HCT116 (cell line): ENCODE results near the gene GBGT1.

Source experiments
- CEBPB ChIP-seq: IDR thresholded peaks from 2 replicates; pipeline ENCODE4 v1.6.1; 2012; ENCODE audit warnings: low read depth
- EZH2 ChIP-seq: fragments of 200-600 bp; sonication (generic); IDR thresholded peaks from 2 replicates; pipeline ENCODE4 v1.6.1; 2017; ENCODE audit warnings: antibody characterized with exemption, mixed run types
- POLR2A ChIP-seq: IDR thresholded peaks from 2 replicates; pipeline ENCODE4 v1.7.0; 2011; ENCODE audit warnings: borderline replicate concordance; ENCODE audit not compliant: insufficient read depth, insufficient read length; ENCODE audit errors: extremely low read depth
- SP1 ChIP-seq: IDR thresholded peaks from 2 replicates; pipeline ENCODE4 v1.6.1; 2012; ENCODE audit warnings: low read depth
- TCF7L2 ChIP-seq: IDR thresholded peaks from 2 replicates; pipeline ENCODE4 v1.7.0; 2011; ENCODE audit warnings: borderline replicate concordance, inconsistent platforms; ENCODE audit not compliant: insufficient read depth, insufficient read length; ENCODE audit errors: extremely low read depth
- TF ChIP-seq, protein P1 (sequence below), 3 experiments: fragments of 200-600 bp in 1 of 3; sonication (generic) in 1 of 3; IDR thresholded peaks in 2 of 3; conservative IDR thresholded peaks in 1 of 3; 2 replicates each; pipeline ENCODE4 v1.5.1; 2012 to 2017; ENCODE audit warnings: low read depth in 2 of 3, low read length in 2 of 3, antibody characterized with exemption in 1 of 3, borderline replicate concordance in 1 of 3, control low read depth in 1 of 3, mild to moderate bottlenecking in 1 of 3, mixed read lengths in 1 of 3, mixed run types in 1 of 3, moderate library complexity in 1 of 3; ENCODE audit not compliant: insufficient read depth in 1 of 3
- TF ChIP-seq, protein P2 (sequence below): IDR thresholded peaks from 2 replicates; pipeline ENCODE4 v1.6.1; 2012
- TF ChIP-seq, protein P3 (sequence below): IDR thresholded peaks from 2 replicates; pipeline ENCODE4 v1.6.1; 2011; ENCODE audit warnings: mild to moderate bottlenecking, low read length, moderate library complexity; ENCODE audit not compliant: insufficient replicate concordance; ENCODE audit errors: extremely low read depth

DNA sequence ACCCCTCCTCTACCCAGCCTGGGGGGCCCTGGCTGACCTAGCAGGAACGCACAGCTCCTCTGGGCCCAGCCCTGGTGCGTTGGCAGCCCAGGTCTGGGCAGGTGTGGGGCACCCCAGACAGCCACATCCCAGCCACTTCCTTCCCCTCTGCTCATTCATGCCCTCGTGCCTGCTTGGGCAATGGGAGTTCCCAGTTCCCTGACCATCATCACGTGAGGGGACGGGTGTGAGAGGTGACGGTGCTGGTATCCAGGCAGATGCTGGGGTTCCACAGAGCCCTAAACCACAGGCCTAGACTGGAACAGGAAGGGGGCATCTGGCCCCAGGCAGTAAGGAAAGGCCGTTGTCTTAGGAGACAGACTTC is 51.1 kb downstream of the GBGT1 start:
- TF ChIP-seq, protein P1, sequence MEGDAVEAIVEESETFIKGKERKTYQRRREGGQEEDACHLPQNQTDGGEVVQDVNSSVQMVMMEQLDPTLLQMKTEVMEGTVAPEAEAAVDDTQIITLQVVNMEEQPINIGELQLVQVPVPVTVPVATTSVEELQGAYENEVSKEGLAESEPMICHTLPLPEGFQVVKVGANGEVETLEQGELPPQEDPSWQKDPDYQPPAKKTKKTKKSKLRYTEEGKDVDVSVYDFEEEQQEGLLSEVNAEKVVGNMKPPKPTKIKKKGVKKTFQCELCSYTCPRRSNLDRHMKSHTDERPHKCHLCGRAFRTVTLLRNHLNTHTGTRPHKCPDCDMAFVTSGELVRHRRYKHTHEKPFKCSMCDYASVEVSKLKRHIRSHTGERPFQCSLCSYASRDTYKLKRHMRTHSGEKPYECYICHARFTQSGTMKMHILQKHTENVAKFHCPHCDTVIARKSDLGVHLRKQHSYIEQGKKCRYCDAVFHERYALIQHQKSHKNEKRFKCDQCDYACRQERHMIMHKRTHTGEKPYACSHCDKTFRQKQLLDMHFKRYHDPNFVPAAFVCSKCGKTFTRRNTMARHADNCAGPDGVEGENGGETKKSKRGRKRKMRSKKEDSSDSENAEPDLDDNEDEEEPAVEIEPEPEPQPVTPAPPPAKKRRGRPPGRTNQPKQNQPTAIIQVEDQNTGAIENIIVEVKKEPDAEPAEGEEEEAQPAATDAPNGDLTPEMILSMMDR (IDR thresholded peaks at IDR 0.05 in 2 of 3, conservative IDR thresholded peaks at IDR 0.05 in 1 of 3; ENCODE audit: borderline replicate concordance in 1 of 3, insufficient read depth in 1 of 3, low read depth in 2 of 3, low read length in 2 of 3) = no peak
- TF ChIP-seq CEBPB = no peak
- TF ChIP-seq POLR2A = no peak
- TF ChIP-seq, protein P2, sequence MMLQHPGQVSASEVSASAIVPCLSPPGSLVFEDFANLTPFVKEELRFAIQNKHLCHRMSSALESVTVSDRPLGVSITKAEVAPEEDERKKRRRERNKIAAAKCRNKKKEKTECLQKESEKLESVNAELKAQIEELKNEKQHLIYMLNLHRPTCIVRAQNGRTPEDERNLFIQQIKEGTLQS = no peak
- no peak for TF ChIP-seq TCF7L2
- TF ChIP-seq, protein P3, sequence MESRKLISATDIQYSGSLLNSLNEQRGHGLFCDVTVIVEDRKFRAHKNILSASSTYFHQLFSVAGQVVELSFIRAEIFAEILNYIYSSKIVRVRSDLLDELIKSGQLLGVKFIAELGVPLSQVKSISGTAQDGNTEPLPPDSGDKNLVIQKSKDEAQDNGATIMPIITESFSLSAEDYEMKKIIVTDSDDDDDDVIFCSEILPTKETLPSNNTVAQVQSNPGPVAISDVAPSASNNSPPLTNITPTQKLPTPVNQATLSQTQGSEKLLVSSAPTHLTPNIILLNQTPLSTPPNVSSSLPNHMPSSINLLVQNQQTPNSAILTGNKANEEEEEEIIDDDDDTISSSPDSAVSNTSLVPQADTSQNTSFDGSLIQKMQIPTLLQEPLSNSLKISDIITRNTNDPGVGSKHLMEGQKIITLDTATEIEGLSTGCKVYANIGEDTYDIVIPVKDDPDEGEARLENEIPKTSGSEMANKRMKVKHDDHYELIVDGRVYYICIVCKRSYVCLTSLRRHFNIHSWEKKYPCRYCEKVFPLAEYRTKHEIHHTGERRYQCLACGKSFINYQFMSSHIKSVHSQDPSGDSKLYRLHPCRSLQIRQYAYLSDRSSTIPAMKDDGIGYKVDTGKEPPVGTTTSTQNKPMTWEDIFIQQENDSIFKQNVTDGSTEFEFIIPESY = no peak
- no peak for TF ChIP-seq EZH2
- no peak for TF ChIP-seq SP1
